GM12878 (cell line): ENCODE results near the gene SYT12. TPM values are rescaled to one million over a fixed set of nuclear protein-coding genes. Genes with fewer than 3 reads are reported as not detected.

Source experiments
- ATAC-seq: fragments of 200-7000 bp; cut with Tn5 transposase; 3 replicates; pipeline ENCODE4 v1.9.1; 2020; ENCODE audit warnings: mild to moderate bottlenecking, moderate library complexity
- BruUV-seq: library from RNA; stranded (reverse); fragments of 400-500 nt; replicated peaks from 2 replicates; lab custom pipeline; 2021; lab: Mats Ljungman, UMichigan
- CTCF ChIA-PET: fragments of 300-600 bp; sonication (Branson Sonifier 250); formaldehyde crosslinking; extraction: SDS; loops from one replicate; lab custom pipeline; 2021; ENCODE audit warnings: inconsistent platforms; lab: Yijun Ruan, JAX
- POLR2A ChIA-PET: fragments of 350-600 bp; formaldehyde crosslinking; extraction: SDS; loops from one replicate; lab custom pipeline; 2021; ENCODE audit warnings: inconsistent platforms; lab: Charles Lee
- RAD21 ChIA-PET: fragments of 300-600 bp; sonication (Branson Sonifier 250); formaldehyde crosslinking; loops from one replicate; lab custom pipeline; 2023; ENCODE audit warnings: antibody characterized with exemption; ENCODE audit not compliant: unreplicated experiment; lab: Charles Lee
- SMC1A ChIA-PET: fragments of 300-600 bp; sonication (Branson Sonifier 250); formaldehyde crosslinking; loops from one replicate; lab custom pipeline; 2023; ENCODE audit not compliant: unreplicated experiment, uncharacterized antibody; lab: Charles Lee
- DNase-seq: peaks from one replicate; pipeline ENCODE4 v3.0.0-alpha.2; 2011; ENCODE audit warnings: low read depth, low spot score
- FAIRE-seq: peaks from 3 replicates; lab custom pipeline; 2011; peaks lifted over from hg19 to GRCh38; lab: Jason Lieb, UNC
- H2AFZ ChIP-seq: 2 replicates; pipeline ENCODE4 v1.6.0; 2011; ENCODE audit warnings: low read depth, low read length, control low read depth; ENCODE audit not compliant: control insufficient read depth
- H3K27ac ChIP-seq: 2 replicates; pipeline ENCODE4 v1.5.1; 2011; ENCODE audit warnings: control low read depth; ENCODE audit not compliant: control insufficient read depth, insufficient read depth
- H3K27me3 ChIP-seq, 2 experiments: replicated peaks in 1 of 2; 2 replicates each; pipeline versions ENCODE4 v1.6.0 to v1.6.1; 2011; ENCODE audit warnings: low read length in 1 of 2; ENCODE audit not compliant: control insufficient read depth in 2 of 2, insufficient read depth in 2 of 2
- H3K36me3 ChIP-seq, 2 experiments: 2 replicates each; pipeline ENCODE4 v1.5.1; 2011; ENCODE audit warnings: low read length in 1 of 2; ENCODE audit not compliant: control insufficient read depth in 2 of 2, insufficient read depth in 2 of 2
- H3K4me1 ChIP-seq: 2 replicates; pipeline ENCODE4 v1.6.1; 2011; ENCODE audit warnings: mild to moderate bottlenecking, low read length, moderate library complexity, mixed read lengths; ENCODE audit not compliant: control insufficient read depth, insufficient read depth
- H3K4me2 ChIP-seq: 2 replicates; pipeline ENCODE4 v1.6.0; 2011; ENCODE audit warnings: control low read depth; ENCODE audit not compliant: control insufficient read depth, insufficient read depth
- H3K4me3 ChIP-seq: fragments of 200-600 bp; sonication (generic); 2 replicates; pipeline ENCODE4 v1.5.1; 2016
- H3K79me2 ChIP-seq: 2 replicates; pipeline ENCODE4 v1.6.0; 2011; ENCODE audit warnings: low read length; ENCODE audit not compliant: control insufficient read depth, insufficient read depth
- H3K9ac ChIP-seq: 2 replicates; pipeline ENCODE4 v1.8.0; 2011; ENCODE audit warnings: low read length, control low read depth, mixed read lengths; ENCODE audit not compliant: control insufficient read depth, insufficient read depth
- H3K9me3 ChIP-seq: replicated peaks from 3 replicates; pipeline ENCODE4 v1.5.1; 2011; ENCODE audit warnings: mild to moderate bottlenecking, low read length; ENCODE audit not compliant: control insufficient read depth, insufficient read depth
- H4K20me1 ChIP-seq: 2 replicates; pipeline ENCODE4 v1.6.0; 2011; ENCODE audit not compliant: control insufficient read depth, insufficient read depth
- BCL11A ChIP-seq: IDR thresholded peaks from 2 replicates; pipeline ENCODE4 v1.6.1; 2011; ENCODE audit warnings: low read depth, low read length
- BCL3 ChIP-seq: IDR thresholded peaks from 2 replicates; pipeline ENCODE4 v1.6.1; 2011; ENCODE audit warnings: borderline replicate concordance, low read depth, mild to moderate bottlenecking, moderate library complexity, low read length; ENCODE audit not compliant: insufficient read depth, poor library complexity, severe bottlenecking
- IKZF1 ChIP-seq: fragments of 450-650 bp; conservative IDR thresholded peaks from 2 replicates; pipeline ENCODE4 v1.6.1; 2017; ENCODE audit warnings: antibody characterized with exemption, mild to moderate bottlenecking
- MTA3 ChIP-seq: IDR thresholded peaks from 2 replicates; pipeline ENCODE4 v1.6.1; 2012; ENCODE audit warnings: low read length, inconsistent platforms, borderline replicate concordance
- NKRF ChIP-seq: fragments of 450-650 bp; conservative IDR thresholded peaks from 2 replicates; pipeline ENCODE4 v1.6.1; 2017; ENCODE audit warnings: mild to moderate bottlenecking, moderate library complexity
- NR2C1 ChIP-seq: fragments of 450-650 bp; IDR thresholded peaks from 2 replicates; pipeline ENCODE4 v1.6.1; 2017; ENCODE audit warnings: antibody characterized with exemption, mild to moderate bottlenecking, moderate library complexity
- RBBP5 ChIP-seq: fragments of 200-600 bp; sonication (generic); conservative IDR thresholded peaks from 2 replicates; pipeline ENCODE4 v1.6.1; 2016
- SMAD1 ChIP-seq: fragments of 450-650 bp; IDR thresholded peaks from 2 replicates; pipeline ENCODE4 v1.6.1; 2018; ENCODE audit warnings: mild to moderate bottlenecking, low read depth; ENCODE audit not compliant: partially characterized antibody
- SMC3 ChIP-seq: IDR thresholded peaks from 2 replicates; pipeline ENCODE4 v1.6.1; 2011; ENCODE audit warnings: low read length, improper control_type of control experiment, borderline replicate concordance
- STAT1 ChIP-seq: fragments of 450-650 bp; conservative IDR thresholded peaks from 2 replicates; pipeline ENCODE4 v1.6.1; 2014; ENCODE audit warnings: antibody characterized with exemption, mild to moderate bottlenecking
- TBL1XR1 ChIP-seq: IDR thresholded peaks from 2 replicates; pipeline ENCODE4 v1.6.1; 2012; ENCODE audit warnings: low read depth, low read length, improper control_type of control experiment
- ZBTB33 ChIP-seq: fragments of 450-650 bp; IDR thresholded peaks from 2 replicates; pipeline ENCODE4 v1.6.1; 2017; ENCODE audit warnings: mild to moderate bottlenecking
- whole genome bisulfite sequencing: methylation state at CpG from one replicate; pipeline ENCODE4 v1.1.6; 2016; ENCODE audit warnings: low lambda C conversion rate; ENCODE audit not compliant: insufficient replicate concordance, insufficient coverage; ENCODE audit errors: missing lambda C conversion rate; 5-methylcytosine and 5-hydroxymethylcytosine counted together
- in situ Hi-C: fragments of 300-500 bp; cut with MboI; formaldehyde crosslinking; loops from 9 replicates; pipeline ENCODE4 v1.14.3; 2018; ENCODE audit warnings: mixed read lengths
- intact Hi-C: fragments of 100-400 bp; cut with micrococcal nuclease; formaldehyde crosslinking; loops from one replicate; pipeline ENCODE4 v1.14.2; 2022; ENCODE audit not compliant: unreplicated experiment
- polyA plus RNA-seq, 11 experiments: library from polyadenylated mRNA; depleted of rRNA in 4 of 11; unstranded in 6 of 11; stranded (reverse) in 5 of 11; fragments of >200 nt; fragmentation: Nextera tagmentation in 4 of 11; fragmentation: Illumina TruSeq in 1 of 11; extraction: Ambion mirVana in 4 of 11; extraction: Trizol in 1 of 11; gene quantifications; 1 replicate in 1 of 11; 2 replicates in 10 of 11; pipeline versions ENCODE4 v1.2.1 to v1.2.3, GENCODE V29; 2011 to 2016; ENCODE audit warnings: inconsistent platforms in 2 of 11, missing spikeins in 2 of 11, low read depth in 1 of 11
- total RNA-seq, 4 experiments: library from RNA; depleted of rRNA in 3 of 4; stranded (reverse); fragments of >200 nt in 3 of 4; fragmentation: Illumina TruSeq in 1 of 4; extraction: Trizol in 1 of 4; gene quantifications; 2 replicates each; pipeline versions ENCODE4 v1.2.1 to v1.2.3, GENCODE V29; 2013 to 2021

The SYT12 gene
- total and polyA plus RNA-seq, 10 of the 15 experiments (the other 5 are each of a cell fraction or from before 2014, with no cell fraction given), result 0.02 to 2.3 (median 0.84) TPM; not detected in 1

GRCh38 chr11:67030976-67031375, 8.0 kb downstream of the SYT12 start:
- intact Hi-C loops (no loop called here), in situ Hi-C loops (no loop called here)
- no peaks in the 10 kb centered on the region for H3K9me3 ChIP-seq
- H3K4me1 ChIP-seq, result peaks cover 53% of the 10 kb centered on the region
- no peak overlapping the region; the same call in 1 of the 2 replicates for H3K27ac ChIP-seq
- H3K27me3 ChIP-seq, result no peaks in the 10 kb centered on the region; a peak in 2 of 4 replicates
- FAIRE-seq, result peak; percentile 52
- SMC1A ChIA-PET, result no interaction called here
- no peaks in the 10 kb centered on the region for H3K79me2 ChIP-seq
- CTCF ChIA-PET, result interaction anchor here (0.7 kb wide), 1 partner anchor 318 kb away, joined by 3 read pairs; no protein-coding TSS in a partner anchor
- H3K4me3 ChIP-seq, result no peak overlapping the region
- peak overlapping the region; percentile 62 for H2AFZ ChIP-seq
- BruUV-seq, result no TSS peak
- no peaks in the 10 kb centered on the region for H4K20me1 ChIP-seq
- peak overlapping the region; percentile 75 for H3K4me2 ChIP-seq
- no peaks in the 10 kb centered on the region for H3K36me3 ChIP-seq
- no peak; the same call in 2 of the 3 replicates for ATAC-seq
- RAD21 ChIA-PET, result no interaction called here
- 0% methylated on average over 9 of the region's 9 CpGs for WGBS
- TF ChIP-seq IKZF1 (no peak), SMAD1 (no peak), ZBTB33 (no peak), SMC3 (no peak), NKRF (no peak), NR2C1 (no peak), STAT1 (no peak), BCL11A (no peak), BCL3 (no peak), RBBP5 (no peak), MTA3 (no peak), TBL1XR1 (no peak)
- H3K9ac ChIP-seq, result no peak overlapping the region
- no peak for DNase-seq
- POLR2A ChIA-PET, result no interaction called here
